Measurements from ENCODE around the gene TAS1R3. TPM values are rescaled to one million over a fixed set of nuclear protein-coding genes. Genes with fewer than 3 reads are reported as not detected.

TAS1R3 gene
- total and polyA plus RNA-seq, 12 donors: 0.16 to 3.1 (median 0.37) TPM

GRCh38 chr1:1355416-1355815 lies 24.3 kb downstream of the TAS1R3 start:
- TF ChIP-seq CTCF (IDR thresholded peaks at IDR 0.05): no peak
- DNase-seq: peak; percentile 23 to 62
- intact Hi-C loops (cut with DNase I): loop anchor here in 1 of 10 donors (5.0 kb wide), 1 partner anchor 238 kb away; the partner anchor contains the start of gene C1orf159
- Histone ChIP-seq H3K4me3 (peak overlapping the region in 8 of 10 donors; percentile 14 to 69 (median 40)), H3K9me3 (no peaks in the 10 kb centered on the region), H3K27ac (peak overlapping the region in 3 of 10 donors; percentile 20 to 36 (median 34)), H3K36me3 (peaks cover 0 to 19% (median 0%) of the 10 kb centered on the region in 9 donors), H3K27me3 (peaks cover 0 to 84% (median 57%) of the 10 kb centered on the region in 7 donors), H3K4me1 (peaks cover 14 to 71% (median 50%) of the 10 kb centered on the region in 9 donors)
- WGBS, 2 donors: 3 to 8% methylated on average over 44 to 52 of the region's 52 CpGs
- ATAC-seq: peak in 1 of 8 donors; percentile 5

- Histone ChIP-seq H3K27me3 (peaks cover 0 to 90% (median 59%) of the 10 kb centered on the region in 7 donors), H3K4me3 (peak overlapping the region in 9 of 10 donors; percentile 19 to 69 (median 52)), H3K9me3 (no peaks in the 10 kb centered on the region), H3K4me1 (peaks cover 14 to 79% (median 50%) of the 10 kb centered on the region in 9 donors), H3K36me3 (peaks cover 0 to 19% (median 0%) of the 10 kb centered on the region in 9 donors), H3K27ac (peak overlapping the region in 6 of 10 donors; percentile 84 to 93 (median 87))
- ATAC-seq (no peak), DNase-seq (no peak)
- WGBS, 2 donors: 48 to 75% methylated on average over 6 to 8 of the region's 8 CpGs
- intact Hi-C loops (cut with DNase I): loop anchor here in 1 of 10 donors (5.0 kb wide), 1 partner anchor 239 kb away; the partner anchor contains the start of gene C1orf159
- TF ChIP-seq CTCF (IDR thresholded peaks at IDR 0.05): no peak
These were observed 25.2 kb downstream of the TAS1R3 start for GRCh38 chr1:1356166-1356795.

GRCh38 chr1:1356796-1357401 lies 25.8 kb downstream of the TAS1R3 start:
- WGBS, 2 donors: 44 to 46% methylated on average over 26 of the region's 26 CpGs
- peaks cover 0 to 92% (median 59%) of the 10 kb centered on the region in 7 donors for H3K27me3 ChIP-seq

More at GRCh38 chr1:1356796-1357401, 25.8 kb downstream of the TAS1R3 start:
- Histone ChIP-seq H3K9me3 (no peaks in the 10 kb centered on the region), H3K27ac (peak overlapping the region in 8 of 10 donors; percentile 31 to 93 (median 84)), H3K36me3 (peaks cover 0 to 19% (median 0%) of the 10 kb centered on the region in 9 donors), H3K4me1 (peaks cover 12 to 78% (median 50%) of the 10 kb centered on the region in 9 donors), H3K4me3 (peak overlapping the region in 9 of 10 donors; percentile 19 to 69 (median 52))
- intact Hi-C loops (cut with DNase I): loop anchor here in 1 of 10 donors (5.0 kb wide), 1 partner anchor 240 kb away; the partner anchor contains the start of gene C1orf159
- peak; percentile 12 to 23 for DNase-seq
- no peak for ATAC-seq
- TF ChIP-seq CTCF (IDR thresholded peaks at IDR 0.05): no peak
